Activated B cell treated with CpG ODN at 0.5 μM for 24 hours (primary cell): Measurements from ENCODE around the gene SYTL1. TPM values are rescaled to one million over a fixed set of nuclear protein-coding genes. Genes with fewer than 3 reads are reported as not detected.

ENCODE experiments used
- ATAC-seq: fragments of 200-7000 bp; cut with Tn5 transposase; one replicate; pipeline ENCODE4 v1.10.0; 2021; ENCODE audit warnings: low read depth, mild to moderate bottlenecking, moderate library complexity
- CTCF ChIA-PET: fragments of 350-600 bp; sonication (Branson Sonifier 250); formaldehyde crosslinking; loops from one replicate; lab custom pipeline; 2021; ENCODE audit warnings: antibody characterized with exemption; lab: Charles Lee
- POLR2A ChIA-PET: fragments of 350-600 bp; sonication (Branson Sonifier 250); formaldehyde crosslinking; loops from one replicate; lab custom pipeline; 2021; ENCODE audit warnings: antibody characterized with exemption; lab: Charles Lee
- DNase-seq: peaks from one replicate; pipeline ENCODE4 v3.0.0; 2022
- H3K27ac Mint-ChIP-seq: one replicate; pipeline ENCODE4 v1.8.0; 2020; ENCODE audit warnings: mixed read lengths
- H3K27me3 Mint-ChIP-seq: one replicate; pipeline ENCODE4 v1.8.0; 2021; ENCODE audit warnings: mixed read lengths
- H3K36me3 Mint-ChIP-seq: one replicate; pipeline ENCODE4 v1.8.0; 2021; ENCODE audit warnings: low read depth, mixed read lengths
- H3K4me1 Mint-ChIP-seq: one replicate; pipeline ENCODE4 v1.8.0; 2021; ENCODE audit warnings: mixed read lengths
- H3K4me3 Mint-ChIP-seq: one replicate; pipeline ENCODE4 v1.8.0; 2020; ENCODE audit warnings: mild to moderate bottlenecking, mixed read lengths
- H3K9me3 Mint-ChIP-seq: one replicate; pipeline ENCODE4 v1.8.0; 2020; ENCODE audit warnings: mixed read lengths
- intact Hi-C: fragments of 100-400 bp; cut with micrococcal nuclease; formaldehyde crosslinking; loops from one replicate; pipeline ENCODE4 v1.15.1; 2024
- total RNA-seq: library from RNA; stranded (reverse); gene quantifications from 2 replicates; pipeline ENCODE4 v1.2.3, GENCODE V29; 2022
- TF ChIP-seq, protein P1 (sequence below): fragments of 200-600 bp; IDR thresholded peaks from one replicate; pipeline ENCODE4 v1.8.0; 2022; ENCODE audit warnings: antibody characterized with exemption, mild to moderate bottlenecking

SYTL1 gene
- total RNA-seq, 1 donor from 2014 or later, result 76.0 TPM

DNA sequence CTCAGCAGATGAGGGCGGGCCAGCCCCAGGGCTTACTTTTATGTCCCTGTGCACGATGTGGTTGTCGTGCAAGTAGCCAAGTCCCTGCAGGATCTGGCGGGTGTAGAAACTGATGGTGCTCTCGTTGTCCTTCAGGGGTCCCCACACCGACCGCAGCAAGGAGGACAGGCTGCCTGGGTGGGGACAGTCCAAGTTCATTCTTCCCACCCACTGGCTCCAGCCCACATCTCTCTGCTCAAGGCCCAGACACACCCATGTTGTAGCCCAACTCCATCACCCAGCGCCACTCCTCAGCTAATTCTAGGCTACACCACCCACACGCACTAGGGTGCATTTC is 18.0 kb downstream of the SYTL1 start:
- peaks cover 54% of the 10 kb centered on the region for H3K4me1 Mint-ChIP-seq
- H3K36me3 Mint-ChIP-seq, result peaks cover 3% of the 10 kb centered on the region
- H3K27ac Mint-ChIP-seq, result peak overlapping the region; percentile 53
- no peak for ATAC-seq
- intact Hi-C loops, result loop anchor here (1.0 to 10.0 kb wide), 2 partner anchors 10 to 1075 kb away; partner anchors contain the start of gene SH3BGRL3
- no peaks in the 10 kb centered on the region for H3K27me3 Mint-ChIP-seq
- TF ChIP-seq, protein P1, sequence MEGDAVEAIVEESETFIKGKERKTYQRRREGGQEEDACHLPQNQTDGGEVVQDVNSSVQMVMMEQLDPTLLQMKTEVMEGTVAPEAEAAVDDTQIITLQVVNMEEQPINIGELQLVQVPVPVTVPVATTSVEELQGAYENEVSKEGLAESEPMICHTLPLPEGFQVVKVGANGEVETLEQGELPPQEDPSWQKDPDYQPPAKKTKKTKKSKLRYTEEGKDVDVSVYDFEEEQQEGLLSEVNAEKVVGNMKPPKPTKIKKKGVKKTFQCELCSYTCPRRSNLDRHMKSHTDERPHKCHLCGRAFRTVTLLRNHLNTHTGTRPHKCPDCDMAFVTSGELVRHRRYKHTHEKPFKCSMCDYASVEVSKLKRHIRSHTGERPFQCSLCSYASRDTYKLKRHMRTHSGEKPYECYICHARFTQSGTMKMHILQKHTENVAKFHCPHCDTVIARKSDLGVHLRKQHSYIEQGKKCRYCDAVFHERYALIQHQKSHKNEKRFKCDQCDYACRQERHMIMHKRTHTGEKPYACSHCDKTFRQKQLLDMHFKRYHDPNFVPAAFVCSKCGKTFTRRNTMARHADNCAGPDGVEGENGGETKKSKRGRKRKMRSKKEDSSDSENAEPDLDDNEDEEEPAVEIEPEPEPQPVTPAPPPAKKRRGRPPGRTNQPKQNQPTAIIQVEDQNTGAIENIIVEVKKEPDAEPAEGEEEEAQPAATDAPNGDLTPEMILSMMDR, result no peak
- no peak for DNase-seq
- peak overlapping the region; percentile 84 for H3K4me3 Mint-ChIP-seq
- POLR2A ChIA-PET, result interaction anchor here (9.1 kb wide), 1 partner anchor 17 kb away, joined by 75 read pairs; the partner anchor contains the start of gene SYTL1
- H3K9me3 Mint-ChIP-seq, result no peaks in the 10 kb centered on the region
- CTCF ChIA-PET, result interaction anchor here (0.7 to 1.1 kb wide), 2 partner anchors 35 to 59 kb away, joined by 3 to 5 read pairs; no protein-coding TSS in a partner anchor

DNA sequence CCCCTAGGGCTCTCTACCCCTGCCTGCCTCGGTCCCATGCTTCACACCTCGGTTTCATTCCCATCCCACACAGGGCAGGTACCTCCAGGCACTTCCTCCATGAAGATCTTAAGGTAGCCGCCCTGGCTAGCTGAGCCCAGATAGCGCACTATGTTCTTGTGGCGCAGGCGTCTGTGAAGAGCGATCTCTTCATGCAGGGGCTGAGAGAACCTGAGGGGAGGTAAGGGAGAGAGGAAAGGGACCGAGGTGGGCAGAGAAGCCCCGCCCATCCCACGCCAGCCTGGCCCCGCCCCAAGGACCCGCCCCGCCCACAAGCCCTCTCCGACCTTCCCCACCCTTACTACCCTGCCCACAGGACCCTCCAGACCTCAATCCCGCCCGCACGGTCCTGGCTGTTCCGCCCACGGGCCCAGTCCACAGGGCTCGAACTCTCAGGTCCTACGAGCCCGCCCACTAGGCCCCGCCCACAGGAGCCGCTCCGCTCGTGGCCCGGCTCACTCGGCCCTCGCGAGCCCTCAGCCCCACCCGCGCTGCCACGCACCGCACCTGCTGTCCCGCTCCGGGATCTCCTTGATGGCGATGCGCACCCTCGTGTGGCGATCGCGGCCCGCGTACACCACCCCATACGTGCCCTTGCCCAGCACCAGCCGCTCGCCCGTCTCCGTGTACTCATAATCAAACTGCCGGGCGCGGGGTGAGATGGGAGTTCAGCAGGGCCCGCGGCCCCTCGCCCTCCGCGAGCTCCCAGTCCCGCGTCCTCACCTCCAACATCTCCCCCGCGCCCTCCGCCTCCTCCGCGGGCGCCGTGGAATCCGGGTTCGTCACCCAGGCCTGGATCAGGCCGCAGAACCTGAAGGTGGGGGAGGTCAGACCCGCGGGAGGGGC is 18.6 kb downstream of the SYTL1 start:
- CTCF ChIA-PET, result interaction anchor here (0.7 to 1.8 kb wide), 3 partner anchors 18 to 60 kb away, joined by 3 to 5 read pairs (median 5); partner anchors contain the start of gene SYTL1
- H3K27me3 Mint-ChIP-seq, result no peaks in the 10 kb centered on the region
- peaks cover 57% of the 10 kb centered on the region for H3K4me1 Mint-ChIP-seq
- intact Hi-C loops, result loop anchor here (1.0 to 10.0 kb wide), 2 partner anchors 9 to 1076 kb away; partner anchors contain the start of gene SH3BGRL3
- TF ChIP-seq, protein P1, result no peak
- peak overlapping the region; percentile 84 for H3K4me3 Mint-ChIP-seq
- ATAC-seq, result peak; percentile 38
- peak; percentile 70 for DNase-seq
- no peaks in the 10 kb centered on the region for H3K9me3 Mint-ChIP-seq
- H3K36me3 Mint-ChIP-seq, result peaks cover 2% of the 10 kb centered on the region
- POLR2A ChIA-PET, result interaction anchor here (0.6 to 9.1 kb wide), 3 partner anchors 11 to 301 kb away, joined by 4 to 75 read pairs (median 7); partner anchors contain the start of gene SYTL1
- peak overlapping the region; percentile 53 for H3K27ac Mint-ChIP-seq

DNA sequence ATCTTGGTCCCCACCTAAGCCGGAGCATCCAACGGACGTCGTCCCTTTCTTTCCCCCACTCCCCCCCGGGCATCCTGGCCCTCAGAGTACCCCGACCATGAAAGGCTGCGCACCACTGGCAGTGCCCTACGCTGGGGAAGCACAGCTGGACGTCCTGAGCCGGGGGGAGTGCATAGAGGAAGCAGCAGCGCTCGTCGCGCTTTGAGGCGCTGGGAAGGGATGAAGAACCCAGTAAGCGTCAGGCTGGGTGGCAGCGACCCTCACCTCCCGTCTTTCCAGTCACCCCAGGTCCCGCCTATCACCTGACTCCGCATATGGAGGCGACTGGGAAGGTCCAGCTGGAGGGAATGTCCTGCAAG is 19.2 kb downstream of the SYTL1 start:
- intact Hi-C loops, result loop anchor here (10.0 kb wide), 1 partner anchor 1076 kb away; the partner anchor contains the start of gene SH3BGRL3
- no peaks in the 10 kb centered on the region for H3K27me3 Mint-ChIP-seq
- H3K4me3 Mint-ChIP-seq, result peak overlapping the region; percentile 84
- H3K36me3 Mint-ChIP-seq, result no peaks in the 10 kb centered on the region
- TF ChIP-seq, protein P1, result no peak
- H3K9me3 Mint-ChIP-seq, result no peaks in the 10 kb centered on the region
- H3K4me1 Mint-ChIP-seq, result peaks cover 57% of the 10 kb centered on the region
- DNase-seq (no peak), ATAC-seq (no peak)
- CTCF ChIA-PET, result interaction anchor here (1.8 to 2.3 kb wide), 3 partner anchors 19 to 28 kb away, joined by 5 to 9 read pairs (median 9); partner anchors contain the start of gene SYTL1
- peak overlapping the region; percentile 35 for H3K27ac Mint-ChIP-seq
- POLR2A ChIA-PET, result interaction anchor here (0.6 to 1.7 kb wide), 2 partner anchors 12 to 301 kb away, joined by 4 to 7 read pairs; no protein-coding TSS in a partner anchor

- H3K4me1 Mint-ChIP-seq, result peaks cover 54% of the 10 kb centered on the region
These were observed 19.7 kb downstream of the SYTL1 start for GRCh38 chr1:27361553-27361952.

More at GRCh38 chr1:27361553-27361952, 19.7 kb downstream of the SYTL1 start:
- CTCF ChIA-PET, result interaction anchor here (1.2 to 2.3 kb wide), 4 partner anchors 19 to 245 kb away, joined by 5 to 9 read pairs (median 7); partner anchors contain the start of gene SYTL1
- Mint-ChIP-seq H3K27ac (no peak overlapping the region), H3K4me3 (no peak overlapping the region), H3K27me3 (no peaks in the 10 kb centered on the region), H3K9me3 (no peaks in the 10 kb centered on the region), H3K36me3 (no peaks in the 10 kb centered on the region)
- TF ChIP-seq, protein P1, result no peak
- no peak for ATAC-seq
- POLR2A ChIA-PET, result interaction anchor here (1.7 to 2.0 kb wide), 2 partner anchors 13 to 20 kb away, joined by 4 to 10 read pairs; partner anchors contain the start of gene SYTL1
- DNase-seq, result no peak
- intact Hi-C loops, result loop anchor here (10.0 kb wide), 1 partner anchor 1077 kb away; the partner anchor contains the start of gene SH3BGRL3
